Measurements from ENCODE around the gene PPARD.

DNA sequence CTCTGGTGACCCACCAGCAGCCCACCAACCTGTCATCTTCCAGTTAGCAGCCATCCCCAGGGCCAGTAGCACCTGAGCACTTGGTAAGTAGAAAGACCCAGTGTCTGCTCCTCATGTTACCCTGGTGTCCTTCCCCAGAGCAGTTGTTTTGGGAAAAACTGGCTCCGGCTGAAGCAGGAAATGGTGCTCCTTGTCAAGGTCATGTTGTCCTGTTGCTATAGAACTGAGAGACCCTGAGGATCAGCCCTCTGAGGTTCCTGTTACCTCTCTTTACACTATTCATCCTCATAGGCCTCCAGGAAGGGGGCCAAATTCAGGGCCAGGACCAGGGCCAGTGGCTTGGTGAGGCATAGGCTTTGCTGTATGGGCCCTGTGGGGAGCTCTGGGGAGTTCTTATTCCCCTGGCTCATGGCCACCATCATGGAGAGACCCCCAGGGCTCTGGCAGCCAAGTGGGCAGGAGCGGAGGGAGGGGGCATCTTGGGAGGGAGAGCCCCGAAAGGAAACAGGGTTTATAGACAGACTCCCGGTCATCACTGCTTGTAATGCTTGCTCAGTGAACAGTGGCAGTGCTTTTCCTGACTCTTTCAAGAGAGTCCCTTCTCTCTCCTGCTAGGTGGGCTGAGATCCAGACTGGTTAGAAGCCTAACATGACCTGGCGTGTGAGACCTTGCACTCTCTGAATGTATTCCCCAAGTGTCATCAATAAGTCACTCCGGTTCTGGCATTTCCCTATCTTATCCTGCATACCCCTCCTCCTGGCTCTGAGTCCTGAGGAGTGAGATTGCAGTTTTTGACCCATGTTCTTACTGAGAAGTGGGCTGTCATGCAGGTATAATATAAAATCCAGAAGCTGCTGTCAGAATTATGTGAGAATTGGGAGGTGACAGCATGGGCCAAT, 50.7 kb downstream of the PPARD start:
- TF ChIP-seq EZH2 (IDR thresholded peaks at IDR 0.05): no peak
- TF ChIP-seq, protein P1, sequence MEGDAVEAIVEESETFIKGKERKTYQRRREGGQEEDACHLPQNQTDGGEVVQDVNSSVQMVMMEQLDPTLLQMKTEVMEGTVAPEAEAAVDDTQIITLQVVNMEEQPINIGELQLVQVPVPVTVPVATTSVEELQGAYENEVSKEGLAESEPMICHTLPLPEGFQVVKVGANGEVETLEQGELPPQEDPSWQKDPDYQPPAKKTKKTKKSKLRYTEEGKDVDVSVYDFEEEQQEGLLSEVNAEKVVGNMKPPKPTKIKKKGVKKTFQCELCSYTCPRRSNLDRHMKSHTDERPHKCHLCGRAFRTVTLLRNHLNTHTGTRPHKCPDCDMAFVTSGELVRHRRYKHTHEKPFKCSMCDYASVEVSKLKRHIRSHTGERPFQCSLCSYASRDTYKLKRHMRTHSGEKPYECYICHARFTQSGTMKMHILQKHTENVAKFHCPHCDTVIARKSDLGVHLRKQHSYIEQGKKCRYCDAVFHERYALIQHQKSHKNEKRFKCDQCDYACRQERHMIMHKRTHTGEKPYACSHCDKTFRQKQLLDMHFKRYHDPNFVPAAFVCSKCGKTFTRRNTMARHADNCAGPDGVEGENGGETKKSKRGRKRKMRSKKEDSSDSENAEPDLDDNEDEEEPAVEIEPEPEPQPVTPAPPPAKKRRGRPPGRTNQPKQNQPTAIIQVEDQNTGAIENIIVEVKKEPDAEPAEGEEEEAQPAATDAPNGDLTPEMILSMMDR (IDR thresholded peaks at IDR 0.05): no peak
- no peak for TF ChIP-seq EZH2phosphoT487 (IDR thresholded peaks at IDR 0.05)
